Gastrocnemius medialis (tissue), 4 donors: Measurements from ENCODE around the gene NAT9. TPM values are rescaled to one million over a fixed set of nuclear protein-coding genes. Genes with fewer than 3 reads are reported as not detected.

Source experiments
- ATAC-seq, 2 donors: fragments of 150-250 bp; one replicate each; pipeline ENCODE4 v1.9.1; 2016
- DNase-seq, 2 donors: peaks; one replicate each; pipeline ENCODE4 v3.0.0-alpha.2; 2019
- H3K27ac ChIP-seq, 4 donors: fragments of 200-600 bp; sonication (generic); 1 replicate in 1 of 4; 2 replicates in 3 of 4; pipeline ENCODE4 v1.5.1; 2016 to 2018; ENCODE audit warnings: mild to moderate bottlenecking in 2 of 4, moderate library complexity in 1 of 4
- H3K27me3 ChIP-seq, 3 donors: fragments of 200-600 bp; sonication (generic) in 2 of 3; 1 replicate in 1 of 3; 2 replicates in 2 of 3; pipeline versions ENCODE4 v1.5.1 to v1.6.0; 2016 to 2019; ENCODE audit warnings: mild to moderate bottlenecking in 1 of 3, moderate library complexity in 1 of 3
- H3K36me3 ChIP-seq, 2 donors: fragments of 200-600 bp; sonication (generic) in 1 of 2; one replicate each; pipeline ENCODE4 v1.5.1; 2017 to 2018
- H3K4me1 ChIP-seq, 2 donors: fragments of 200-600 bp; sonication (generic) in 1 of 2; one replicate each; pipeline ENCODE4 v1.5.1; 2016 to 2017; ENCODE audit warnings: mild to moderate bottlenecking in 2 of 2
- H3K4me3 ChIP-seq, 4 donors: fragments of 200-600 bp; sonication (generic) in 3 of 4; 1 replicate in 1 of 4; 2 replicates in 3 of 4; pipeline ENCODE4 v1.5.1; 2016 to 2019; ENCODE audit warnings: mild to moderate bottlenecking in 2 of 4
- H3K9me3 ChIP-seq, 3 donors: fragments of 200-600 bp; sonication (generic) in 2 of 3; 1 replicate in 1 of 3; 2 replicates in 2 of 3; pipeline ENCODE4 v1.5.1; 2016 to 2019
- CTCF ChIP-seq, 5 experiments: fragments of 450-650 bp in 3 of 5; fragments of 200-600 bp in 2 of 5; sonication (generic) in 2 of 5; IDR thresholded peaks in 4 of 5; conservative IDR thresholded peaks in 1 of 5; 1 replicate in 4 of 5; 2 replicates in 1 of 5; pipeline ENCODE4 v1.5.1; 2016 to 2019; ENCODE audit warnings: antibody characterized with exemption in 5 of 5, mild to moderate bottlenecking in 3 of 5, moderate library complexity in 3 of 5
- POLR2A ChIP-seq, 2 donors: fragments of 450-650 bp; IDR thresholded peaks; one replicate each; pipeline ENCODE4 v1.6.1; 2017; ENCODE audit warnings: antibody characterized with exemption in 2 of 2, mild to moderate bottlenecking in 2 of 2, moderate library complexity in 2 of 2
- in situ Hi-C, 4 donors: fragments of 200-750 bp; cut with MboI; loops; one replicate each; pipeline versions ENCODE4 v1.15.0 to v1.8.0; 2017; ENCODE audit warnings: low sequenced_read_pairs in 4 of 4
- intact Hi-C: fragments of 100-400 bp; cut with DNase I; formaldehyde crosslinking; loops from one replicate; pipeline ENCODE4 v1.15.1; 2023; ENCODE audit warnings: low total_unique reads
- total RNA-seq, 4 donors: library from RNA; depleted of rRNA; stranded (reverse); fragments of >200 nt; gene quantifications; one replicate each; pipeline versions ENCODE4 v1.1.0 to v1.2.3, GENCODE V29; 2016

The NAT9 gene
- total RNA-seq, 4 donors from 2014 or later = 7.7 to 27.4 (median 14.5) TPM

GRCh38 chr17:74773871-74774286 lies 2.3 kb downstream of the NAT9 start:
- DNase-seq (no peak), ATAC-seq (no peak)
- no peak overlapping the region for H3K4me3 ChIP-seq
- intact Hi-C loops = loop anchor here (10.0 kb wide), 2 partner anchors 389 to 559 kb away; partner anchors contain the start of gene TTYH2
- in situ Hi-C loops = no loop called here
- H3K27me3 ChIP-seq = no peaks in the 10 kb centered on the region
- TF ChIP-seq POLR2A (IDR thresholded peaks at IDR 0.05) = no peak
- no peak for TF ChIP-seq CTCF (IDR thresholded peaks at IDR 0.05 in 4 of 5, conservative IDR thresholded peaks at IDR 0.05 in 1 of 5)
- no peaks in the 10 kb centered on the region for H3K9me3 ChIP-seq
- no peak overlapping the region for H3K27ac ChIP-seq
- peaks cover 0 to 32% of the 10 kb centered on the region in 2 donors for H3K36me3 ChIP-seq
- peaks cover 17 to 23% of the 10 kb centered on the region in 2 donors for H3K4me1 ChIP-seq

- Histone ChIP-seq H3K27me3 (no peaks in the 10 kb centered on the region), H3K9me3 (no peaks in the 10 kb centered on the region), H3K4me3 (no peak overlapping the region), H3K27ac (no peak overlapping the region), H3K4me1 (peaks cover 17 to 27% of the 10 kb centered on the region in 2 donors), H3K36me3 (peaks cover 0 to 32% of the 10 kb centered on the region in 2 donors)
- in situ Hi-C loops (no loop called here), intact Hi-C loops (loop anchor here (10.0 kb wide), 2 partner anchors 389 to 559 kb away; partner anchors contain the start of gene TTYH2)
- DNase-seq (no peak), ATAC-seq (no peak)
- TF ChIP-seq POLR2A (IDR thresholded peaks at IDR 0.05) (no peak), CTCF (IDR thresholded peaks at IDR 0.05 in 4 of 5, conservative IDR thresholded peaks at IDR 0.05 in 1 of 5) (no peak)
Measured at GRCh38 chr17:74773414-74773813, 2.7 kb downstream of the NAT9 start.

DNA sequence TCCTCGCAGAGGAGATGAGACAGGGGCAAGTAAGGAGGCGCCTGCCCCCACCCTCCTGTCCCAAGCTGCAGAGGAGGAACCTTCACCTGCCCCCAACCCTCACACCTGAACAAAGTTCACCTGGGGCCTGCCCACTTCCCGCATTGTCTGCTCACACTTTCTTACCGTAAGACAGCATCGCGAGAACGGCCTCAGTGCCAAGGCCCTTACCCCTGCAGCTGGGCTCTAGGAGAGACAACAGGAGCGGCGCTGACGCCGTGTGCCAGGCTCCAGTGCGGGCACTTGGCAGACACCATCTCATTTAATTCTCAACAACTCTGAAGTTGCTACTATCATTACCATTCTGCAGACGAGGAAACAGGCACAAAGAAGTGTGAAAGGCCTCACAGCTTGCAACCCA lies 4.1 kb downstream of the NAT9 start:
- ATAC-seq (no peak), DNase-seq (no peak)
- Histone ChIP-seq H3K27ac (no peak overlapping the region), H3K4me1 (peaks cover 23 to 28% of the 10 kb centered on the region in 2 donors), H3K27me3 (no peaks in the 10 kb centered on the region), H3K36me3 (peaks cover 0 to 32% of the 10 kb centered on the region in 2 donors), H3K4me3 (no peak overlapping the region), H3K9me3 (no peaks in the 10 kb centered on the region)
- TF ChIP-seq POLR2A (IDR thresholded peaks at IDR 0.05) = no peak
- TF ChIP-seq CTCF (IDR thresholded peaks at IDR 0.05 in 4 of 5, conservative IDR thresholded peaks at IDR 0.05 in 1 of 5) = no peak
- intact Hi-C loops (loop anchor here (10.0 kb wide), 2 partner anchors 387 to 557 kb away; partner anchors contain the start of gene TTYH2), in situ Hi-C loops (no loop called here)

GRCh38 chr17:74771319-74771914 lies 4.7 kb downstream of the NAT9 start:
- Histone ChIP-seq H3K4me3 (no peak overlapping the region), H3K9me3 (no peaks in the 10 kb centered on the region), H3K27me3 (no peaks in the 10 kb centered on the region), H3K4me1 (peaks cover 20 to 22% of the 10 kb centered on the region in 2 donors), H3K36me3 (peaks cover 0 to 32% of the 10 kb centered on the region in 2 donors), H3K27ac (no peak overlapping the region)
- ATAC-seq (no peak), DNase-seq (no peak)
- intact Hi-C loops (loop anchor here (10.0 kb wide), 2 partner anchors 387 to 557 kb away; partner anchors contain the start of gene TTYH2), in situ Hi-C loops (no loop called here)
- TF ChIP-seq CTCF (IDR thresholded peaks at IDR 0.05 in 4 of 5, conservative IDR thresholded peaks at IDR 0.05 in 1 of 5) (no peak), POLR2A (IDR thresholded peaks at IDR 0.05) (no peak)
